Peyer's patch (tissue), 4 donors: Measurements from ENCODE around the gene SORBS1.

Experiments used
- CTCF ChIP-seq, 6 experiments: fragments of 450-650 bp in 4 of 6; fragments of 200-600 bp in 2 of 6; sonication (generic) in 1 of 6; IDR thresholded peaks; one replicate each; pipeline ENCODE4 v1.5.1; 2017 to 2019; ENCODE audit warnings: antibody characterized with exemption in 6 of 6, mild to moderate bottlenecking in 3 of 6, moderate library complexity in 1 of 6
- POLR2A ChIP-seq, 2 donors: fragments of 450-650 bp; IDR thresholded peaks; one replicate each; pipeline ENCODE4 v1.5.1; 2017; ENCODE audit warnings: antibody characterized with exemption in 2 of 2, mild to moderate bottlenecking in 2 of 2, moderate library complexity in 2 of 2

GRCh38 chr10:95382596-95382995 is 178.6 kb downstream of the SORBS1 start:
- TF ChIP-seq CTCF (IDR thresholded peaks at IDR 0.05) = no peak
- TF ChIP-seq POLR2A (IDR thresholded peaks at IDR 0.05) = no peak
